Measurements from ENCODE around the gene PPP2R3B.

The PPP2R3B gene

GRCh38 chrX:292900-293897 lies 93.5 kb downstream of the PPP2R3B start:
- H3K36me3 ChIP-seq (ENCODE audit: control insufficient read depth in 2 of 2, insufficient read depth in 1 of 2, low read length in 2 of 2): peaks cover 52 to 71% of the 10 kb centered on the region in 2 experiments

GRCh38 chrX:291411-291901 lies 95.3 kb downstream of the PPP2R3B start:
- peaks cover 57 to 78% of the 10 kb centered on the region in 2 experiments for H3K36me3 ChIP-seq (ENCODE audit: control insufficient read depth in 2 of 2, insufficient read depth in 1 of 2, low read length in 2 of 2)
- CTCF ChIA-PET: no interaction called here
- TF ChIP-seq ZFP41 (tag by site-specific recombination; IDR thresholded peaks at IDR 0.05; ENCODE audit: borderline replicate concordance) (no peak), GLIS1 (tag by site-specific recombination; IDR thresholded peaks at IDR 0.05) (no peak), ZNF133 (tag by site-specific recombination; IDR thresholded peaks at IDR 0.05) (no peak), ZNF26 (tag by site-specific recombination; IDR thresholded peaks at IDR 0.05) (no peak), ZNF596 (tag by site-specific recombination; IDR thresholded peaks at IDR 0.05) (no peak), ZSCAN23 (tag by site-specific recombination; IDR thresholded peaks at IDR 0.05) (no peak), ZSCAN30 (tag by site-specific recombination; IDR thresholded peaks at IDR 0.05) (no peak), ZNF114 (tag by site-specific recombination; IDR thresholded peaks at IDR 0.05) (no peak), ZNF561 (tag by site-specific recombination; IDR thresholded peaks at IDR 0.05; ENCODE audit: borderline replicate concordance) (no peak), ZNF214 (tag by site-specific recombination; IDR thresholded peaks at IDR 0.05; ENCODE audit: borderline replicate concordance) (no peak), ZNF433 (tag by site-specific recombination; IDR thresholded peaks at IDR 0.05; ENCODE audit: low read depth) (no peak), ZNF2 (tag by site-specific recombination; IDR thresholded peaks at IDR 0.05) (no peak), CTCF (tag by site-specific recombination; IDR thresholded peaks at IDR 0.05) (no peak)

More at GRCh38 chrX:292900-293897, 93.5 kb downstream of the PPP2R3B start:
- Histone ChIP-seq H3K4me1 (ENCODE audit: control insufficient read depth, insufficient read depth, low read length) (no peaks in the 10 kb centered on the region), H3K9me3 (ENCODE audit: control insufficient read depth, insufficient read depth, low read depth, low read length) (no peaks in the 10 kb centered on the region), H3K27ac (ENCODE audit: extremely low read depth, low read depth, low read length) (no peak overlapping the region), H3K4me3 (ENCODE audit: low read depth, low read length) (no peak overlapping the region)
- TF ChIP-seq ZNF580 (tag by site-specific recombination; IDR thresholded peaks at IDR 0.05) (peak; percentile 79), ZNF175 (tag by site-specific recombination; IDR thresholded peaks at IDR 0.05) (no peak), ZNF777 (tag by site-specific recombination; IDR thresholded peaks at IDR 0.05; ENCODE audit: borderline replicate concordance) (no peak), ZNF280D (tag by site-specific recombination; IDR thresholded peaks at IDR 0.05) (0 out of 2 replicates have a peak, but pooled peaks have one; percentile 45), ZNF121 (tag by site-specific recombination; IDR thresholded peaks at IDR 0.05) (peak; percentile 89), ZNF146 (tag by site-specific recombination; IDR thresholded peaks at IDR 0.05) (peak; percentile 100), ZNF2 (tag by site-specific recombination; IDR thresholded peaks at IDR 0.05) (no peak), ZNF138 (tag by site-specific recombination; IDR thresholded peaks at IDR 0.05; ENCODE audit: borderline replicate concordance) (no peak), HOXC10 (CRISPR knock-in tag; IDR thresholded peaks at IDR 0.05) (no peak), ELK4 (IDR thresholded peaks at IDR 0.05; ENCODE audit: borderline replicate concordance, low read depth, low read length) (no peak), ZNF324 (tag by site-specific recombination; IDR thresholded peaks at IDR 0.05) (no peak), RBAK (tag by site-specific recombination; IDR thresholded peaks at IDR 0.05) (no peak), ZNF239 (tag by site-specific recombination; IDR thresholded peaks at IDR 0.05) (peak; percentile 92)
- ChIA-PET POLR2A (no interaction called here), CTCF (no interaction called here)

More at GRCh38 chrX:291411-291901, 95.3 kb downstream of the PPP2R3B start:
- Histone ChIP-seq H3K27ac (ENCODE audit: extremely low read depth, low read depth, low read length) (no peak overlapping the region), H3K9me3 (ENCODE audit: control insufficient read depth, insufficient read depth, low read depth, low read length) (no peaks in the 10 kb centered on the region), H3K4me1 (ENCODE audit: control insufficient read depth, insufficient read depth, low read length) (no peaks in the 10 kb centered on the region), H3K4me3 (ENCODE audit: low read depth, low read length) (no peak overlapping the region)
- POLR2A ChIA-PET: no interaction called here
